Body of pancreas (tissue), 4 donors: ENCODE measurements around the gene SLC46A1.

Experiments
- CTCF ChIP-seq, 7 experiments: fragments of 450-650 bp in 4 of 7; fragments of 200-600 bp in 3 of 7; sonication (generic) in 3 of 7; IDR thresholded peaks; one replicate each; pipeline ENCODE4 v1.5.1; 2016 to 2019; ENCODE audit warnings: antibody characterized with exemption in 7 of 7
- POLR2A ChIP-seq, 3 donors: fragments of 450-650 bp; IDR thresholded peaks; one replicate each; pipeline ENCODE4 v1.6.1; 2016; ENCODE audit warnings: antibody characterized with exemption in 3 of 3, mild to moderate bottlenecking in 2 of 3

- TF ChIP-seq CTCF (IDR thresholded peaks at IDR 0.05), result no peak
- TF ChIP-seq POLR2A (IDR thresholded peaks at IDR 0.05), result no peak
Observed at GRCh38 chr17:28346199-28346580, 59.8 kb downstream of the SLC46A1 start.
